ENCODE measurements around the gene UBXN2A.

DNA sequence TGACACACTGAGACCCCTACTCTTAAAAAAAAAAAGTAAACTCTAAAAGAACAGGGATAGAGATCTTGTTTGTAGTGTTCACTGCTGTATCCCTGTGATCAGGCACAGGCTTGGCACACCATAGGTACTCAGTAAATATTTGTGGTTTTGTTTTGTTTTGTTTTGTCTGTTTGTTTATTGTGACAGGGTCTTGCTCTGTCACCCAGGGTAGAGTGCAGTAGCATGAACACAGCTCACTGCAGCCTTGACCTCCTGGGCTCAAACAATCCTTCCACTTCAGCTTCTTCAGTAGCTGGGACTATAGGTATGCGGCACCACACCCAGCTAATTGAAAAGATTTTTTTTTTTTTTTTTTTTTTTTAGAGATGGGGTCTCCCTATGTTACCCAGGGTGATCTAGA, 112.7 kb downstream of the UBXN2A start:
- TF ChIP-seq CTCF (IDR thresholded peaks at IDR 0.05) (no peak), EP300 (IDR thresholded peaks at IDR 0.05) (no peak)

Data from sigmoid colon (tissue), 4 donors.